ENCODE data around the gene TIAM1. TPM values are rescaled to one million over a fixed set of nuclear protein-coding genes. Genes with fewer than 3 reads are reported as not detected.

TIAM1 gene
- total RNA-seq, 1 donor from 2014 or later, result 6.7 TPM

DNA sequence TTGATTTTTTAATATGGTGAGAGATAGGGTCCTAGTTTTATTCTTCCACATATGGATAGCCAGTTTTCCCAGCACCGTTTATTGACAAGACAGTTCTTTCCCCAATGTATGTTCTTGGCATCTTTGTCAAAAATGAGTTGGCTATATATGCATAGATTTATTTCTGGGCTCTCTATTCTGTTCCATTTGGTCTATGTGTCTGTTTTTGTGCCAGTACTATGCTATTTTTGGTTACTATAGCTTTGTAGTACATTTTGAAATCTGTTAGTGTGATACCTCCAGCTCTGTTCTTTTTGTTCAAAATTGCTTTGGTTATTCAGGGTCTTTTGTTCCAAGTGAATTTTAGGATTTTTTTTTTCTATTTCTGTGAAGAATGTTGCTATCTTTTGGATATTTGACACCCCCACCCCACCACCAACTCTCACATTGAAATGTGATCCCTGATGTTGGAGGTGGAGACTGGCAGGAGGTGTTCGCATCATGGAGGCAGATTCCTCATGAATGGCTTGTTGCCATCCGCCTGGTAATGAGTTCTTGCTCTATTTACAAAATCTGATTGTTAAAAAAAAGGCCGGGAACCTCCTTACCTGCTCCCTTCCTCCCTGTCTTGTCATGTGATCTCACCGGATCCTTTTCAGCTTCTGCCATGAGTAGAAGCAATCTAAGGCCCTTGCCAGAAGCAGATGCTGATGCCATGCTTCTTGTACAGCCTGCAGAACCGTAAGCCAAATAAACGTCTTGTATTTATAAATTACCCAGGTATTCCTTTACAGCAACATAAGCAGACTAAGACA is 251.0 kb downstream of the TIAM1 start:
- no peak for DNase-seq (ENCODE audit: low read depth)
- no peak overlapping the region for H3K4me3 ChIP-seq (ENCODE audit: low read depth, low read length)
- H3K27me3 ChIP-seq (ENCODE audit: control insufficient read depth, insufficient read depth, low read length), result no peaks in the 10 kb centered on the region
- no peaks in the 10 kb centered on the region for H3K36me3 ChIP-seq (ENCODE audit: control insufficient read depth, insufficient read depth, low read length)
- TF ChIP-seq, protein P1, sequence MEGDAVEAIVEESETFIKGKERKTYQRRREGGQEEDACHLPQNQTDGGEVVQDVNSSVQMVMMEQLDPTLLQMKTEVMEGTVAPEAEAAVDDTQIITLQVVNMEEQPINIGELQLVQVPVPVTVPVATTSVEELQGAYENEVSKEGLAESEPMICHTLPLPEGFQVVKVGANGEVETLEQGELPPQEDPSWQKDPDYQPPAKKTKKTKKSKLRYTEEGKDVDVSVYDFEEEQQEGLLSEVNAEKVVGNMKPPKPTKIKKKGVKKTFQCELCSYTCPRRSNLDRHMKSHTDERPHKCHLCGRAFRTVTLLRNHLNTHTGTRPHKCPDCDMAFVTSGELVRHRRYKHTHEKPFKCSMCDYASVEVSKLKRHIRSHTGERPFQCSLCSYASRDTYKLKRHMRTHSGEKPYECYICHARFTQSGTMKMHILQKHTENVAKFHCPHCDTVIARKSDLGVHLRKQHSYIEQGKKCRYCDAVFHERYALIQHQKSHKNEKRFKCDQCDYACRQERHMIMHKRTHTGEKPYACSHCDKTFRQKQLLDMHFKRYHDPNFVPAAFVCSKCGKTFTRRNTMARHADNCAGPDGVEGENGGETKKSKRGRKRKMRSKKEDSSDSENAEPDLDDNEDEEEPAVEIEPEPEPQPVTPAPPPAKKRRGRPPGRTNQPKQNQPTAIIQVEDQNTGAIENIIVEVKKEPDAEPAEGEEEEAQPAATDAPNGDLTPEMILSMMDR (IDR thresholded peaks at IDR 0.05; ENCODE audit: insufficient read depth, low read length, poor library complexity, severe bottlenecking), result no peak

DNA sequence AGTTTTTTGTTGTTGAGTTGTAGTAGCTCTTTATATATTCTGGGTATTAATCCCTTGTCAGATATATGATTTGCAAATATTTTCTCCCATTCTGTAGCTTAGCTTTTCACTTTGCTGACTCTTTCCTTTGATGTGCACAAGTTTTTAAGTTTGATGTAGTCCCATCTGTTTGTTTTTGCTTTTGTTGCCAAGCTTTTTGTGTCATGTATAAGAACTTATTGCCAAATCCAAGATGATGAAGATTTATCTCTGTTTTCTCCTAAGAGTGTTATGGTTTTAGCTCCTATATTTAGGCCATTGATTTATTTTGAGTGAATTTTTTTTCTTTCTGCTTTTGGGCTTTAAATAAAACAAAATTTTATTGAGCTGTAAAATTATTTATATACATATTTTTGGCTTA is 253.7 kb downstream of the TIAM1 start:
- Histone ChIP-seq H3K4me3 (ENCODE audit: low read depth, low read length) (no peak overlapping the region), H3K36me3 (ENCODE audit: control insufficient read depth, insufficient read depth, low read length) (no peaks in the 10 kb centered on the region), H3K27me3 (ENCODE audit: control insufficient read depth, insufficient read depth, low read length) (no peaks in the 10 kb centered on the region)
- TF ChIP-seq, protein P1 (IDR thresholded peaks at IDR 0.05; ENCODE audit: insufficient read depth, low read length, poor library complexity, severe bottlenecking), result no peak
- DNase-seq (ENCODE audit: low read depth), result no peak

DNA sequence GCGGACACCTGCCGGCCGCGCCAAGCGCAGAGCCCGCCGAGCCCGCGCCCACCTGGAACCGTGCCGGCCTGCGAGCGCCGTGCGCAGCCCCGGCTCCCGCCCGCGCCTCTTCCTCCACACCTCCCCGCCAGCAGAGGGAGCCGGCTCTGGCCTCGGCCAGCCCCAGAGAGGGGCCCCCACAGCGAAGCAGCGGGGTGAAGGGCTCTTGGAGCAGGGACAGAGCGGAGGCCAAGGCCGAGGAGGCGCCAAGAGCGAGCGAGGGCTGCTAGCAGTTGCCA is 255.6 kb downstream of the TIAM1 start:
- no peaks in the 10 kb centered on the region for H3K36me3 ChIP-seq (ENCODE audit: control insufficient read depth, insufficient read depth, low read length)
- no peaks in the 10 kb centered on the region for H3K27me3 ChIP-seq (ENCODE audit: control insufficient read depth, insufficient read depth, low read length)
- TF ChIP-seq, protein P1 (IDR thresholded peaks at IDR 0.05; ENCODE audit: insufficient read depth, low read length, poor library complexity, severe bottlenecking), result no peak
- no peak for DNase-seq (ENCODE audit: low read depth)
- no peak overlapping the region for H3K4me3 ChIP-seq (ENCODE audit: low read depth, low read length)

DNA sequence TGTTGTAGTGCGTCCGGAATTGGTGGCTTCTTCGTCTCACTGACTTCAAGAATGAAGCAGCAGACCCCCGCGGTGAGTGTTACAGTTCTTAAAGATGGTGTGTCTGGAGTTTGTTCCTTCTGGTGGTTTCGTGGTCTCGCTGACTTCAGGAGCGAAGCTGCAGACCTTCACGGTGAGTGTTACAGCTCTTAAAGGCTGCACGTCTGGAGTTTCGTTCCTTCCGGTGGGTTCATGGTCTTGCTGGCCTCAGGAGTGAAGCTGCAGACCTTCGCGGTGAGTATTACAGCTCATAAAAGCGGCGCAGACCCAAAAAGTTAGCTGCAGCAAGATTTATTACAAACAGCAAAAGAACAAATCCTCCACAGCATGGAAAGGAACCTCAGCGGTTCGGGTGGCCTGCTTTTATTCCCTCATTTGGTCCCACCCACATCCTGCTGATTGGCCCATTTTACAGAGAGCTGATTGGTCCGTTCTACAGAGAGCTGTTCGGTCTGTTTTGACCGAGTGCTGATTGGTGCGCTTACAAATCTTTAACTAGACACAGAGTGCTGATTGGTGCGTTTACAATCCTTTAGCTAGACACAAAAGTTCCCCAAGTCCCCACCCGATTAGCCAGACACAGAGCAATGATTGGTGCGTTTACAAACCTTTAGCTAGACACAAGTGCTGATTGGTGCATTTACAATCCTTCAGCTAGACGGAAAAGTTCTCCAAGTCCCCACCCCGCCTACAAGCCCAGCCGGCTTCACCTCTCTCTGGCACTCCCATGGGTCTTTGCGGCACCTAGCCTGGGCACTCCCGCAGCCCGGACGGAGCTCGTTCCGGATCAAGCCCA is 256.2 kb downstream of the TIAM1 start:
- H3K27me3 ChIP-seq (ENCODE audit: control insufficient read depth, insufficient read depth, low read length), result no peaks in the 10 kb centered on the region
- no peaks in the 10 kb centered on the region for H3K36me3 ChIP-seq (ENCODE audit: control insufficient read depth, insufficient read depth, low read length)
- TF ChIP-seq, protein P1 (IDR thresholded peaks at IDR 0.05; ENCODE audit: insufficient read depth, low read length, poor library complexity, severe bottlenecking), result no peak
- H3K4me3 ChIP-seq (ENCODE audit: low read depth, low read length), result no peak overlapping the region
- no peak for DNase-seq (ENCODE audit: low read depth)

DNA sequence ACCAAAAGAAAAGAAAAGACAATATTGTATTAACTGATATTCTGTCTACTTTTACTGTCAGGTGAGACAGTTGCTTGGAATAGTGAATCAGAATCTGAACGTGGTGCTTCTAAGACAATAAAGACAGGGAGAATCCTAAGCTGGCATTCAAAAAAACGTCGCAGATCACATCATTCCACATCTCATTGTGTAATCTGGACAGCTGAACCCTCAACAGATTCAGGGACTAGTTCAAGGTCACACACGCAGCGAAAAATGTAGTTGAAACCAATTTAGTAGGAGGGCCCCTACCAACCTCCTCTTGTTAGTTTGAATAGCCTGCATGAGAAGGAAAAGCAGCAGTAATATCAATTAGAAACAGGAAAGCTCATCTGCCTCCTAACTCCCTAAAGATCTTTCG is 259.4 kb downstream of the TIAM1 start:
- H3K4me3 ChIP-seq (ENCODE audit: low read depth, low read length), result no peak overlapping the region

More for the DNA sequence above, 259.4 kb downstream of the TIAM1 start:
- H3K27me3 ChIP-seq (ENCODE audit: control insufficient read depth, insufficient read depth, low read length), result no peaks in the 10 kb centered on the region
- no peaks in the 10 kb centered on the region for H3K36me3 ChIP-seq (ENCODE audit: control insufficient read depth, insufficient read depth, low read length)
- DNase-seq (ENCODE audit: low read depth), result no peak
- TF ChIP-seq, protein P1 (IDR thresholded peaks at IDR 0.05; ENCODE audit: insufficient read depth, low read length, poor library complexity, severe bottlenecking), result no peak
